Astrocyte of the cerebellum (primary cell): ENCODE results near the gene CSF1R.

Source experiments
- DNase-seq: peaks from one replicate; pipeline ENCODE4 v3.0.0-alpha.2; 2011; ENCODE audit warnings: low read depth
- H3K4me3 ChIP-seq: 2 replicates; pipeline ENCODE4 v1.5.1; 2011; ENCODE audit warnings: mild to moderate bottlenecking, low read depth, low read length, moderate library complexity
- CTCF ChIP-seq: IDR thresholded peaks from 2 replicates; pipeline ENCODE4 v1.5.1; 2012; ENCODE audit warnings: low read length, low read depth, moderate library complexity, mild to moderate bottlenecking; ENCODE audit errors: missing control alignments
- in situ Hi-C: cut with HindIII; loops from 2 replicates; pipeline ENCODE4 v1.10.0; 2017; ENCODE audit warnings: low sequenced_read_pairs

The CSF1R gene

GRCh38 chr5:150116667-150117400 lies 30.5 kb upstream of the CSF1R start:
- in situ Hi-C loops: no loop called here
- no peak overlapping the region for H3K4me3 ChIP-seq
- TF ChIP-seq CTCF: no peak
- DNase-seq: no peak

- no peak for TF ChIP-seq CTCF
- no peak for DNase-seq
- H3K4me3 ChIP-seq: no peak overlapping the region
- in situ Hi-C loops: no loop called here
Observed at GRCh38 chr5:150114773-150115408, 28.5 kb upstream of the CSF1R start.

GRCh38 chr5:150114102-150114641 lies 27.8 kb upstream of the CSF1R start:
- in situ Hi-C loops: no loop called here
- no peak for DNase-seq
- H3K4me3 ChIP-seq: no peak overlapping the region
- no peak for TF ChIP-seq CTCF

GRCh38 chr5:150113047-150113744 lies 26.8 kb upstream of the CSF1R start:
- in situ Hi-C loops: no loop called here
- no peak for TF ChIP-seq CTCF
- DNase-seq: no peak
- H3K4me3 ChIP-seq: no peak overlapping the region

- in situ Hi-C loops: no loop called here
- no peak overlapping the region for H3K4me3 ChIP-seq
- no peak for TF ChIP-seq CTCF
- peak; percentile 87 for DNase-seq
Observed at GRCh38 chr5:150112201-150113046, 26.1 kb upstream of the CSF1R start.

GRCh38 chr5:150111122-150111521 lies 24.8 kb upstream of the CSF1R start:
- no peak for DNase-seq
- H3K4me3 ChIP-seq: no peak overlapping the region
- no peak for TF ChIP-seq CTCF
- in situ Hi-C loops: no loop called here
